Activated naive CD8-positive, alpha-beta T cell treated with anti-CD3 and anti-CD28 coated beads, Interleukin-2, amount 50 U/mL, for 24 hours (primary cell): ENCODE data around the gene SH3D21.
A peak's percentile ranks its signal among the peaks of the same experiment; 100 is the strongest.

Source experiments
- ATAC-seq: fragments of 150-1000 bp; cut with Tn5 transposase; one replicate; pipeline ENCODE4 v1.10.0; 2021
- DNase-seq: peaks from one replicate; pipeline ENCODE4 v3.0.0; 2021
- H3K27ac Mint-ChIP-seq: one replicate; pipeline ENCODE4 v1.8.0; 2021; ENCODE audit warnings: mild to moderate bottlenecking, mixed read lengths
- H3K27me3 Mint-ChIP-seq: one replicate; pipeline ENCODE4 v1.8.0; 2021; ENCODE audit warnings: mixed read lengths
- H3K36me3 Mint-ChIP-seq: one replicate; pipeline ENCODE4 v1.8.0; 2021; ENCODE audit warnings: low read depth, mixed read lengths
- H3K4me1 Mint-ChIP-seq: one replicate; pipeline ENCODE4 v1.8.0; 2021; ENCODE audit warnings: mixed read lengths
- H3K4me3 Mint-ChIP-seq: one replicate; pipeline ENCODE4 v1.8.0; 2021; ENCODE audit warnings: mild to moderate bottlenecking, moderate library complexity, mixed read lengths
- H3K9me3 Mint-ChIP-seq: one replicate; pipeline ENCODE4 v1.8.0; 2021; ENCODE audit warnings: mixed read lengths

Gene SH3D21

GRCh38 chr1:36352125-36352909 is 46.1 kb downstream of the SH3D21 start:
- H3K9me3 Mint-ChIP-seq = no peaks in the 10 kb centered on the region
- H3K4me1 Mint-ChIP-seq = peaks cover 32% of the 10 kb centered on the region
- no peak overlapping the region for H3K27ac Mint-ChIP-seq

DNA sequence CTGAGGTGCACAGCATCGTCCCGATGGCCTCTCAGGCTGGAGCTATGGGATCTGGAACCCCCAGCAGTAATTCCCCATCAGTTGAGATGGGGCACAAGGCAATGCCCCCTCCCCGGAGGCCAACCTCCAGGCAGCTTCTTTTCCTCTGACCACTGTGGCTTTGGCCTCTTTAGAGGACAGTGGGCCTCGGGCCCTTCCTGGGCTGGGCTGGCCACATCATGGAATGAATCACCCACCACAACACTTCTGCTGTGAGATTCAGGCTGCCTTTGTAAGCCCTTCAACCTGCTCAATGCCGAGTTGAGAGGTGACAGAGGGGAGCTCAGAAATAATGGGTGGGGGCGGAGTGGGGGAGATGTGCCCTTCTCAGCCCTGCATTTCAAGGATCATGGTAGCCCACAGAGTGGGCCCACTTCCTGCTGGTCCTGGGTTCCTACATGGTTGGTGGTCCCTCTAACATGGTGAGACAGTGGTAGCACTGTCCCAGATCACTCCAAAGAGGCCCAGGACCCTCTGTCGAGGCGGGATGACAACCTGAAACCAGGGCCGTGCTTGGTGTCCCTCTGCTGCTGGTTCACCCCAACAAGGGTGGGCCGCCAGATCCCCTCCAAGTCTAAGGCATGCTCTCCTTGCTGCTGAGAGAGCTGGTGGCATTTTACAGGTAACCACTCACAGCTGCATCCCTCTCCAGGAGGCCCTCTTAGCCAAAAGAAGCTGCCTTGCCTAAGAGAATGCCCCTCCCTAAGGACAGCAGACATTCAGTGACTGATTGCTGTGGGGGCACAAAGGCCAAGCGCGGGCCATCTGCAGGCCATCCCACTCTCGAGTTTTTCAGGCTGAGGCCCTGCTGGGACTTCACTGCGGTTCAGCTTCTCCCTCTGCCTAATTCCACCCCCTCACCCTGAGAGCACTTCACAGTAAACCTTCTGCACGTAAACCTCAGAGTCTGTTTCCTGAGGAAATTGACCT is 47.0 kb downstream of the SH3D21 start:
- Mint-ChIP-seq H3K36me3 (peaks cover 32% of the 10 kb centered on the region), H3K27me3 (no peaks in the 10 kb centered on the region), H3K4me3 (no peak overlapping the region), H3K9me3 (no peaks in the 10 kb centered on the region), H3K27ac (no peak overlapping the region), H3K4me1 (peaks cover 32% of the 10 kb centered on the region)
- no peak for DNase-seq
- ATAC-seq = no peak

More at GRCh38 chr1:36352125-36352909, 46.1 kb downstream of the SH3D21 start:
- H3K4me3 Mint-ChIP-seq = no peak overlapping the region
- ATAC-seq (no peak), DNase-seq (no peak)
- H3K36me3 Mint-ChIP-seq = peaks cover 34% of the 10 kb centered on the region
- H3K27me3 Mint-ChIP-seq = no peaks in the 10 kb centered on the region

GRCh38 chr1:36354486-36354885 is 48.3 kb downstream of the SH3D21 start:
- H3K4me3 Mint-ChIP-seq = no peak overlapping the region
- peaks cover 29% of the 10 kb centered on the region for H3K36me3 Mint-ChIP-seq

GRCh38 chr1:36355811-36356210 is 49.6 kb downstream of the SH3D21 start:
- Mint-ChIP-seq H3K4me1 (peaks cover 33% of the 10 kb centered on the region), H3K36me3 (peaks cover 30% of the 10 kb centered on the region), H3K4me3 (no peak overlapping the region), H3K27me3 (no peaks in the 10 kb centered on the region), H3K27ac (no peak overlapping the region), H3K9me3 (no peaks in the 10 kb centered on the region)
- ATAC-seq (no peak), DNase-seq (no peak)

More at GRCh38 chr1:36354486-36354885, 48.3 kb downstream of the SH3D21 start:
- no peak for DNase-seq
- H3K27me3 Mint-ChIP-seq = no peaks in the 10 kb centered on the region
- H3K4me1 Mint-ChIP-seq = peaks cover 34% of the 10 kb centered on the region
- ATAC-seq = no peak
- no peak overlapping the region for H3K27ac Mint-ChIP-seq
- H3K9me3 Mint-ChIP-seq = no peaks in the 10 kb centered on the region

DNA sequence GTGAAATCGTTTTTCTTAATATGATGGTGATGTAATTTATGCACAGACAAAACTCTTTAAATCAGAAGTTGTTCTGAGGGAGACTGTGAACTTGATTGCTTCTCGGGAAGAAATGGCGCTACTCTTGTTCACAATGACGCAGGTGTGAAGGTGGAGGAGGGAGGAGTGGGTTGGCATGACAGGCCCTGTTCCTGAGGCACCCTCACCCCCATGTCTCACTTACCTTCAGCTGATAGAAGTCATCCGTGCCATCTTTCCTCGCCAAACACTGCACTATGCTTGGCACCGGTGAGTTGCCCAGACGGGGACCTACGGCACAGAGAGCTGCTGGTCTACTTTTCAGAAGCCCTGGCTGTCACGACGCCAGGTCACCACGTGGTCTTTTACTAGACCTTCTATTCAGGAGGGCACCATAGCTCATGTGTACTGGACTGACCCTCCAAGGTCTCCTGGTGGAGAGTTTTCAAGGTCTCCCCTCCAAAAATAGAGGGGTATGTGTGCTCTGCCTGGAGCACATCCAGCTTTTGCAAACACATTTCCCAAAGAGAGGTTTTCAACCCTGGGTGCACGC is 52.4 kb downstream of the SH3D21 start:
- Mint-ChIP-seq H3K9me3 (no peaks in the 10 kb centered on the region), H3K27ac (no peak overlapping the region), H3K4me1 (peaks cover 15% of the 10 kb centered on the region)

GRCh38 chr1:36359383-36359782 is 53.2 kb downstream of the SH3D21 start:
- no peak for ATAC-seq
- Mint-ChIP-seq H3K27ac (peak overlapping the region; percentile 74), H3K9me3 (no peaks in the 10 kb centered on the region), H3K4me3 (no peak overlapping the region), H3K27me3 (no peaks in the 10 kb centered on the region), H3K36me3 (peaks cover 23% of the 10 kb centered on the region), H3K4me1 (peaks cover 15% of the 10 kb centered on the region)
- no peak for DNase-seq

More for the DNA sequence above, 52.4 kb downstream of the SH3D21 start:
- no peak for ATAC-seq
- peaks cover 29% of the 10 kb centered on the region for H3K36me3 Mint-ChIP-seq
- H3K4me3 Mint-ChIP-seq = no peak overlapping the region
- no peaks in the 10 kb centered on the region for H3K27me3 Mint-ChIP-seq
- DNase-seq = no peak

- H3K27me3 Mint-ChIP-seq = no peaks in the 10 kb centered on the region
- H3K4me3 Mint-ChIP-seq = no peak overlapping the region
- peaks cover 15% of the 10 kb centered on the region for H3K4me1 Mint-ChIP-seq
- peak overlapping the region; percentile 74 for H3K27ac Mint-ChIP-seq
- DNase-seq = no peak
- no peaks in the 10 kb centered on the region for H3K9me3 Mint-ChIP-seq
- ATAC-seq = no peak
- peaks cover 21% of the 10 kb centered on the region for H3K36me3 Mint-ChIP-seq
These were observed 53.9 kb downstream of the SH3D21 start for GRCh38 chr1:36359911-36360550.

DNA sequence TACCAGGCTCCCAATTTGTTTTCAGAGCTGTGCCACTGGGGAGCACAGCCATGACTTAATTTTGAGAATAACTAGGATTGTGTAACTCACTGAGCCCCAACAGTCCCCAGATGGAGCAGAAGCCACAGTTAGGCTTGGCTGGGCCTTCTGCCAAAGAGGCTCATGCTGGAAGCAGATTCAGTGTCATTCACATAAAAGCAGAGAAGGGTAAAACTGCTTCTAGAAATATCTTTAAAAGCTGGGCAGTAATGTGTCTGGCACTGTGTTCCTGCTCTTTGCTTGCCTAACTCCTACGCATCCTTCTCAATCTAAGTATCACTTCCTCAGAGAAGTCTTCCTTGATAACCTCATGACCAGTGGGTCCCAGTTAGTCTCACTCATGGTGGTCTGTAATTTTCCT is 59.2 kb downstream of the SH3D21 start:
- no peak overlapping the region for H3K4me3 Mint-ChIP-seq
- peaks cover 11% of the 10 kb centered on the region for H3K36me3 Mint-ChIP-seq
- no peak for ATAC-seq
- H3K27ac Mint-ChIP-seq = peak overlapping the region; percentile 44
- peaks cover 45% of the 10 kb centered on the region for H3K4me1 Mint-ChIP-seq
- H3K27me3 Mint-ChIP-seq = no peaks in the 10 kb centered on the region
- no peak for DNase-seq
- H3K9me3 Mint-ChIP-seq = no peaks in the 10 kb centered on the region

DNA sequence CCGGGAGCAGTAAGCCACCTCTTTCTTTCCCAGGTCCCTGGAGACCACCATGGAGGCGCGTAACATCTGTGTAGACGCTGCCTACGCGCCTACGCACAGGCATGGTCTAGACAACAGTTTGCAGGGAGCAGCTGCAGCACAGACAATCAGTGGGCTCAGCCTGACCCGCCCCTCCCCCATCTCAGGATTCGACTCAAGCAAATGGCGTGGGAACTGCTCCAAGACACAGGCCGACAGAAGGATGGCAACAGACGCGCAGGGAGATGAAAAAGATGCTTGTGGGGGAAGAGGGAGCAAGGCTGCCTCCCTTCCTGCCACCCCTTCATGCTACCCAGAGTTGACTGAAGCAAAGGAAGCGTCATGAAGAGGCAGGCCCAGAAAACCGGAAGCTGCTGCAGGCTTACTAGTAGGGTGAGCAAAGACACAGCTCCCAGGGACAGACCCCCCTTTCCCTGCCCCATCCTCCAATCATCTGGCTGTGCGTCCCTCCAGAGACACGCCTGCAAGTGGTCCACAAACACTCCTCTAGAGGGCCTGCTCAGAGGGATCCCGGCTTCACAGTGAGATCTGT is 60.0 kb downstream of the SH3D21 start:
- no peaks in the 10 kb centered on the region for H3K9me3 Mint-ChIP-seq
- peaks cover 45% of the 10 kb centered on the region for H3K4me1 Mint-ChIP-seq
- peak; percentile 40 for DNase-seq
- peak overlapping the region; percentile 44 for H3K27ac Mint-ChIP-seq
- no peaks in the 10 kb centered on the region for H3K27me3 Mint-ChIP-seq
- H3K36me3 Mint-ChIP-seq = peaks cover 11% of the 10 kb centered on the region
- no peak overlapping the region for H3K4me3 Mint-ChIP-seq
- ATAC-seq = peak; percentile 62

GRCh38 chr1:36367066-36367465 is 60.9 kb downstream of the SH3D21 start:
- no peak for ATAC-seq
- H3K36me3 Mint-ChIP-seq = peaks cover 8% of the 10 kb centered on the region
- no peaks in the 10 kb centered on the region for H3K27me3 Mint-ChIP-seq
- no peak for DNase-seq
- peak overlapping the region; percentile 44 for H3K27ac Mint-ChIP-seq
- H3K9me3 Mint-ChIP-seq = no peaks in the 10 kb centered on the region
- H3K4me1 Mint-ChIP-seq = peaks cover 45% of the 10 kb centered on the region
- no peak overlapping the region for H3K4me3 Mint-ChIP-seq

DNA sequence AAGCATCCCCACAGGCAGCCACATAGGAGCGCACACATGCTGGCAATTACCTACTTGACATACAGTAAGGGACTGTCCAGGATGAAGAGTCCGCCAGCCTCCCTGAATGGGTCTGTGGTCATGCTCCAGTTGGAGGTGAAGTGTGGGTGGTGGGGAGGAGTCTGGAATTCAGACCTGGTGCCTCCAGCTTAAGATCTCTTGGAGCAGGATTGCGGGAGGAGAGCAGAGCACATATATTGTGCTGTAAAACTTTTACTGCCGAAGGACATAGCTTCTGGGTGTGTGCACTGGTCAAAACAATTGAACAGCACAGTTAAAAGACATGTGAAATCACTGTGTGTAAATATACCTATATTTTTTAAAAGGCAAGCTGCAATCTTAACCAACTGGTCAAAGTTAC is 61.6 kb downstream of the SH3D21 start:
- Mint-ChIP-seq H3K9me3 (no peaks in the 10 kb centered on the region), H3K4me1 (peaks cover 49% of the 10 kb centered on the region), H3K27ac (peak overlapping the region; percentile 44), H3K27me3 (no peaks in the 10 kb centered on the region), H3K36me3 (peaks cover 6% of the 10 kb centered on the region), H3K4me3 (no peak overlapping the region)
- no peak for DNase-seq
- ATAC-seq = no peak

DNA sequence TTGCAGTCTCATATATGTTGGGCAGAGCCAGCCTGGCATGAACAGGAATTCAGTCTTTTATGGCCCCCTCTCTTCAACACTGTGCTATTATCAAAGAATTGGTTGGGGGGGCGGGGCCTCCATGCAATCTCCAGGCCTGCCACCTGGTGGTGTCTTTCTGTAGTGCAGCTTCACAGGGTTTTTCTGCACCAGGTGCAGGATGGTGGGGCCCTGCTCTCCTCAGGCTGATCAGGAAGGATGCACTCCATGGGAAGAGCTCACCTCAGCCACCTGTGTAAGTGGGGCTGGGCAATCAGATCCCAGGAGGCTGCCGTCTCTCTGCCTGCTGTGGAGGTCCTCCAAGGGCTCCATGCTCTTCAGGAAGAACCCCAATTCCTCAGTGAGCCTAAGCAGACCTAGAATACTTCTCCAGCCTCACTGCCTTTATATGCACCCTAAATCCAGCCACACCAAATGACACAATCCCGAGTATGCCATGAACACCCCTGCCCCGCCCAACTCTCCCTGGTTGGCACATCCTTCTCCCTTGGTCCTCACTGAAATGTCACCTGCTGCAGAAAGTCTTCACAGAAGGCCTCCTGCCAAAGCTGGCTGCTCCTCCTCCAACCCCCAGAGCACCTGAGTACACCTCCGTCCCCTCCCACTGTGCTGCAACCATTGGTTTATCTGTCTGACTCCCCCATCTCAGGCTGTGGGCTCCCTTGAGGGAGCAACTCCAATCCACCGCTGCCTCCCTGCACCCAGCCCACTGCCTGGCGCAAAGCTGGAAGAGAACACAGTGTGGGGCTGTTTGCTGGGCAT is 63.1 kb downstream of the SH3D21 start:
- Mint-ChIP-seq H3K27ac (peak overlapping the region; percentile 39), H3K36me3 (peaks cover 6% of the 10 kb centered on the region), H3K4me1 (peaks cover 64% of the 10 kb centered on the region), H3K9me3 (no peaks in the 10 kb centered on the region), H3K27me3 (no peaks in the 10 kb centered on the region), H3K4me3 (no peak overlapping the region)
- DNase-seq = peak; percentile 89
- peak; percentile 16 for ATAC-seq
